DMS79 (cell line): ENCODE data around the gene SOD3.

ENCODE experiments used
- DNase-seq: peaks from one replicate; lab custom pipeline; 2025; lab: John Stamatoyannopoulos, UW

The SOD3 gene

GRCh38 chr4:24775032-24775605 lies 20.3 kb upstream of the SOD3 start:
- no peak for DNase-seq

DNA sequence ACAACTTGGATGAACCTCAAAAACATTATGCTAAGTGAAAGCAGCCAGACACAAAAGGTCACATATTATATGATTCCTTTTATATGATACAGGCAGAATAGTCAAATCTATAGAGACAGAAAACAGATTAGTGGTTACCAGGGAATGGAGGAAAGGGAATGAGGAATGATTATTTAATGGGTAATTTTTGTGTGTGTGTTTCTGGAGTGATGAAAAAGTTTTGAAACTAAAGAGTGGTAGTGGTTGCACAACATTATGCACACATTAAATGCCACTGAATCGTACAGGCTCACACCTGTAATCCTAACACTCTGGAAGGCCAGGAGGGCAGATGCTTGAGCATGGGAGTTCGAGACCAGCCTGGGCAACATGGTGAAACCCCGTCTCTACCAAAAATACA lies 19.6 kb upstream of the SOD3 start:
- no peak for DNase-seq

DNA sequence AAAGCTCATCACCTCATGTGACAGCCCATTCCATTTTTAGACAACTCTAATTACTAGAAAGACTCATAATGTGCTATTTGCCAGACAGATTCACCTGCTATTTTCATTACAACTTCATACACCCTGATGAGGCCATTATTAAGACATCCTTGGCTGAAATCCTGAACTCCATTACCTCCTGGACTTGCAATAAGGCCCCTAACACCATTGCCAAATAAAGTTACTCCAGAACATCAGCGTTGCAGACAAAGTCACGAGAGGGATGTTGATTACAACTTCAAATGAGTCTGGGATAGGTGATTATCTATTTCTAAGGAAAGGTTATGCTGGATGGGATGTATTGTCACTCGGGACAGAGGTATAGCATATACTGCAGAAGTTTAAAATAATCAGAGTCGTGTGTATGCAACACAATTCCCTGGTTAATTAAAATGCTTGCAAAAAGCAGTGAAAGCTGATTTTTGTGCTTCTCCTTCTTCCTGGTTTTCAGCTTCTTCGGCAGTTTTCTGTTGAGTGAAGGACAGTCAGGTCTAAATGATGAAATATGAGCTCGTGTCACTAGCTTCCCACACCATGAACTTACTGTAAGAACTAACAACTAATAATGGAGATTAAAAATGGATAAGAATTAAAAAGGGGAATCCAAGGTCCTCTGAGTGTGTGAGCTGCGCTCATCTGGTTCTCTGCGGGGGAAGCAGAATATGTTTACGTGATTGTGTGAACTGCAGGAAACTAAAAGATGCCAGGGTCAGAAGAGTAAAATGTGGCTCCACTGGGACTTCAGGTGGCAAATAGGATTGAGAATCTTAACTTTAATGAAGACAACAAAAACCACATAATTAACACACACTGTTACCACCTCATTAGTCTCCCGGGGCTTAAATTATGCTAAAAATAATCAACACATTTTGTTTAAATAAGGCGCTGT lies 17.6 kb upstream of the SOD3 start:
- DNase-seq: no peak

- DNase-seq: no peak
Observed at GRCh38 chr4:24778464-24779225, 16.7 kb upstream of the SOD3 start.

GRCh38 chr4:24780936-24781495 lies 14.4 kb upstream of the SOD3 start:
- DNase-seq: no peak

GRCh38 chr4:24781999-24782745 lies 13.2 kb upstream of the SOD3 start:
- no peak for DNase-seq

GRCh38 chr4:24783506-24783905 lies 11.9 kb upstream of the SOD3 start:
- no peak for DNase-seq

DNA sequence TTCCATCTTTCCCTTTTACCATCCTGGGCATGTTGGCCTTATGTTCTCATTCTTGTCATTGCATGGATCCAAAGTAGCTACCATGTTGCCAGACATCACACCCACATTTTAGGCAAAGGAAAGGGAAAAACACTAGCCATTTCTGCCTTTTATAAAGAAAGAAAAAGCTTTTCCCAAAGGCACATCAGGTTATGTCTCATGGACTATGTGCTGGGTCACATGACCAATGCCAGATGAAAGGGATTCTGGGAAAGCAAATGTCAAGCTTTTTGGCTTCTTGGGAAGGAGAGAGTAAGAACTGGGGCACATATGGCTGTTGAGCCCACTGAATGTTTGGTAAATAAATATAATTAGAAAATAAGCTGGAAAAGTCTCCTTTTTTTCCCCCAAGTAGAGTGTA lies 4.3 kb upstream of the SOD3 start:
- DNase-seq: no peak

- DNase-seq: no peak
Observed at GRCh38 chr4:24792552-24792951, 2.8 kb upstream of the SOD3 start.

DNA sequence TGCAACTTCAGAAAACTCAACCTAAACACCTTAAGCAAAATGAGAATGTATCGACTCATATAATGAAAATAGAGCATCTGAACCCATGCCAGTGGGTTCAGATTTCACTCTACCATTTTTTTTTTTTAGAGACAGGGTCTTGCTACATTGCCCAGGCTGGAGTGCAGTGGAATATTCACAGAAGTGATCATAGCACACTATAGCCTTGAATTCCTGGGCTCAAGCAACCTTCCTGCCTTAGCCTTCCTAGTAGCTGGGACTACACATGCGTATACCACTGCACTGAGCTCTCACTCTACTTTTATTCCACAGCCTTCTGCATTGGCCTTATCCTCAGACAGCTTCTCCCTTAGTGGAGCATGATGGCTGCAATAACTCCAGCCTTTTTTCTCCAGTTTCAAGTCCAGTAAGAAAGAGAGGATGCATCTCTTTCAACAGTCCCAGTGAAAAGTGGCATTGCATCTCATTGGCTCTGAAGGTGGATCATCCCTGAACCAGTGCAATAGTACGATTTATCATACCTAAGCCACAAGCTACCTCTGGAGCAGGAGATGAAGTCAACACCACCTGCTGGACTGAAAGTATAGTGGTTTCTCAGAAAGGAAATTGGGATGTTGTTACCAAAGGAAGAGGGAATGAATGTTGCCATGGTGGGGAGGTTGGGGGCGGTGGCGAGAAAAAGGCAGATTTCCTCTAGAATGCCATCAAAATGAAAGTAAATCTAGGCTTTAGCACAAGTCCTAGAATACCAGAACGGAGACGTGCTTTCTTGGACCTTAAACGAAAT lies 2.0 kb upstream of the SOD3 start:
- DNase-seq: no peak

DNA sequence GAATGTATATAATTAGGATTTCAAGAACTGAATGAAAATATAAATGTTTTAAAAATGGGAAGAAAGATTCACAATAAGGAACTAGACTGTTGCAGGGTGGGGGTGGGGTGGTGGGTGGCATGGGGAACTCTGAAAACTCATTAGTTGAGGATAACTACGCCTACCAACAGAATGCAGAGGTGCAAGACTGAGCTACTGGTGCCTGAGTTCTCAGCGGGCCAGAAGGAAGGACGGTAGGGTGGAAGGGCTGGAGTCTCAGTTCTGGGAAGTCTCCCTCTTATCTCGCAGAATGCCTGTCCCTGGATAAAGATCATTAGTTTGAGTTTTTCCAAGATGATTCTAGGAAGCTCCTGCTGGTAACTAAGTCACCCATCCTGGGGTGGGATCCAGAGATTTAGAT lies 1.3 kb upstream of the SOD3 start:
- DNase-seq: no peak

DNA sequence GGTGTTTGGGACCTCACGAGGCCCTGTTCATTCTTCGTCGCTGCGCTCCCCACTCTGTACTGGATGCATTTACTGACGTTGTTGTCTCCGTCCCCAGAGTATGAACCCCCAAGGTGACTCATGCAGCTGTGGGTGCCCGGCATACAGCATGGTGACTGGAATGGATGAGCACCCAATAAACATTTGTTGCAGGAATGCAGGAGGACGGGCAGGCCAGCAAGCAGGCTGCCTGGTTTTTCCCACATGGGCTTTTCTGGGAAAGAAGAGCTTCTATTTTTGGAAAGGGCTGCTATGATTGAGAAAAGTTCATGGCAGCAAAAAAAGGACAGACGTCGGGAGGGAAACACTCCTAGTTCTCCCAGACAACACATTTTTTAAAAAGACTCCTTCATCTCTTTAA lies 893 bp upstream of the SOD3 start:
- no peak for DNase-seq

DNA sequence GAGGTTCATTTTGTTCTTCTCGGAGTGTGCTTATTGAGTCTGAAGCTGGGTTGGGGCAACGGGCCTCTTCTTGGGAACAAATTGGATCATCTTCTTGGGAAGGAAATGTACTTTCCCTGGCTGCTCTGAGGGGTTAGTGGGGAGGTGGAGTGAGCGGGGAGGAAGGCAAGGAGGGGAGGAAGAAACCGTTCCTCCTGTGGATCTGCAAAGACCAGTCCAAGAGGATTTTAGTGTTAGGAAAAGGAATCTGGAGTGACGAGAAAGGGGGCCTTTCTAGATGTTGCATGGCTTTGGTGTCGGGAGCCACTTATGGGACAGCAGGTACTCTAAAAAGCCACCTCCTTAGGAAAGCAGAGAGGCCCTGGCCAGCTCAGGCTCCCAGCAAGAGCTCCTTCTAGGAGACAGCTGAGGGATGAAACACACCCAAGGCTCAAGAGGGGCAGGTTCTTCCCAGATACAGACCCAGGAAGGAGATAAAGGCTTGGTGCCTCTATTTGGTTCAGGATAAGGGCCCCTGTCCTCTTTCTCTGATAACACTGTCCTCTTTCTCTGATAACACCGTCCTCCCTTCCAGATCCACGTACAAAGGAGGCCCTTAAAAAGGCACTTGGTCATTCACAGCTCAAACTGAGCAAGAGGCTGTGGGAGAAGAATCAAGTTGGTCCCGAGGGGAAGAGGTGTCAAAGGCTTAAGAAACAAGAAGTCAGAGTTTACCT lies 451 bp downstream of the SOD3 start:
- DNase-seq: no peak

- no peak for DNase-seq
Observed at GRCh38 chr4:24796620-24797019, 1.2 kb downstream of the SOD3 start.

- no peak for DNase-seq
Observed at GRCh38 chr4:24798036-24798610, 2.8 kb downstream of the SOD3 start.

- no peak for DNase-seq
Observed at GRCh38 chr4:24799196-24799543, 3.8 kb downstream of the SOD3 start.

- no peak for DNase-seq
Observed at GRCh38 chr4:24799544-24800324, 4.4 kb downstream of the SOD3 start.

DNA sequence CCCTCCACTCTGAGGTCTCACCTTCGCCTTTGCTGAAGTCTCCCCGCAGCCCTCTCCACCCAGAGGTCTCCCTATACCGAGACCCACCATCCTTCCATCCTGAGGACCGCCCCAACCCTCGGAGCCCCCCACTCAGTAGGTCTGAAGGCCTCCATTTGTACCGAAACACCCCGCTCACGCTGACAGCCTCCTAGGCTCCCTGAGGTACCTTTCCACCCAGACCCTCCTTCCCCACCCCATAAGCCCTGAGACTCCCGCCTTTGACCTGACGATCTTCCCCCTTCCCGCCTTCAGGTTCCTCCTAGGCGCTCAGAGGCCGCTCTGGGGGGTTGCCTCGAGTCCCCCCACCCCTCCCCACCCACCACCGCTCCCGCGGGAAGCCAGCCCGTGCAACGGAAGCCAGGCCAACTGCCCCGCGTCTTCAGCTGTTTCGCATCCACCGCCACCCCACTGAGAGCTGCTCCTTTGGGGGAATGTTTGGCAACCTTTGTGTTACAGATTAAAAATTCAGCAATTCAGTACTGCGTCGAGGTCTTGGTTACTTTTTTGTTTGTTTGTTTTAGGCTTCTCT lies 5.0 kb downstream of the SOD3 start:
- DNase-seq: no peak
